Stimulated activated CD8-positive, alpha-beta memory T cell treated with anti-CD3 and anti-CD28 coated beads, Interleukin-4, amount 100 ng/mL, for 48 hours (primary cell): ENCODE data around the gene TRIM68.

Source experiments
- DNase-seq: peaks from one replicate; pipeline ENCODE4 v3.0.0-alpha.2; 2020

The TRIM68 gene

DNA sequence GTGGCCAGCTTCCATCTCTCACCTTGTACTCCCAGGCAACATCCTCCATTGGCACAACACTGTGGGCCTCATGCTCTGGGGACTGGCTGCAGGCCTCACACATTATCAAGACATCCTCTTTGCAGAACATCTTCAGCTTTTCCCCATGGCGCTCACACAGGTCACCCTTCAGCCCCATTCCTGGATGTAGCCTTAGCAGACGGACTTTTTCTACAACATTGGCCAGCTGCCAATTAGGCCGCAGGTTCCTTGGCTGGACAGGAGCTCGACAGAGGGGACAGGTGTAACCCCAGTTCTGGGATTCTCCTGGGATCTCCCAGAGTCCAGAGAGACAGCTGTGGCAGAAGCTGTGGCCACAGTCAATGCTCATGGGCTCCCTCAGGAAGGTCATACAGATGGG is 3.0 kb downstream of the TRIM68 start:
- no peak for DNase-seq

DNA sequence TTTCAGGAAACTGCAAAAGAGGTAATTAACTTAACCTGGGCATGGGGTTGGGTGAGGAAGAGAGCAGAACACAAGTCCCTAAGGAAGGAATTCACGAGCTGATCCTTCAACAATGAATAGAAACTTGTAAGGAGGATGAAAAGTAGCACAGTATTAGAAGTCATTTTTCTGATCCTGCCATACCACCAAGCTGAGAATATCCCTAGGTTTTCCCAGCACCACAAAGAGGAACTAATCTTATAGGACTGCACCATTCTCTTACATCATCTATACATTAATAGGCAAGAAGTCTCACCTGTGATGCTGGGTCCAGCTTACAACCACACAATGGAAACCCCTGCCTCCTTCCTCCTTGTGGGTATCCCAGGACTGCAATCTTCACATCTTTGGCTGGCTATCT is 14.3 kb downstream of the TRIM68 start, which contains the start of gene OR52I1:
Gene OR52I1 (plus strand): TSS at position 301 of the 400 bp plus-strand sequence. CDS start 0 bp downstream, at position 301.
- no peak for DNase-seq

DNA sequence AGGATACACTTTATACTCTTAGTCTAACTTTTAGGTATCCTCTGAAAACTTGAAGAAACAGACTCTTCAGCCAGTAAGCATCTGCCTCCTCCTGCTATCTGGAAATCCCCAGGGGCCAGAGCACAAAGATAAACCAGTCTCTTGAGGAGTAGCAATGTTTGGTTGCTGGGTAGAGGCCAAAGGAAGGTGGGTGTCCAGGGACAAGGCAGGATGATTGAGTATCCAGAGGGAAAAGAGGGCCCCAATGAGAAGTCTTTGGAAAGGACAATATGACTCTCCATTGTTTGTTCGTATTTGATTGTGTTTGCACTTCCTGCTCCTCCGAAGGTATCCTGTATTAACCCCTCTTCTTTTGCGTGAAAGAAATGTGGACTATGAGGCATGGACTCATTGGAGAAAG is 19.0 kb downstream of the TRIM68 start:
- DNase-seq, result no peak

DNA sequence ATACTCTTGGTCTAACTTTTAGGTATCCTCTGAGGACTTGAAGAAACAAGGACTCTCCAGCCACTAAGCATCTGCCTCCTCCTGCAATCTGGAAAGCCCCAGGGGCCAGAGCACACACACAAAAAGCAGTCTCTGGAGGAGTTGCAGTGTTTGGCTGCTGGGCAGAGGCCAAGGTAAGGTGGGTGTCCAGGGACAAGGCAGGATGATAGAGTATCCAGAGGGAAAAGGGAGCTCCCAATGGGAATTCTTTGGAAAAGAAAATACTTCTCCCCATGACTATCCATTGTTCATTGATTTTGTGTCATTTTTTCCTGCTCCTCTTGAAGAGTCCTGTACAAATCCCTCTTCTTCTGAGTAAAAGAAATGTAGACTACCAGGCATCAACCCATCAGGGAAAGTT is 26.6 kb downstream of the TRIM68 start, which contains the start of gene OR52I2:
Gene OR52I2 (plus strand): TSS at position 301 of the 400 bp plus-strand sequence.
- no peak for DNase-seq

DNA sequence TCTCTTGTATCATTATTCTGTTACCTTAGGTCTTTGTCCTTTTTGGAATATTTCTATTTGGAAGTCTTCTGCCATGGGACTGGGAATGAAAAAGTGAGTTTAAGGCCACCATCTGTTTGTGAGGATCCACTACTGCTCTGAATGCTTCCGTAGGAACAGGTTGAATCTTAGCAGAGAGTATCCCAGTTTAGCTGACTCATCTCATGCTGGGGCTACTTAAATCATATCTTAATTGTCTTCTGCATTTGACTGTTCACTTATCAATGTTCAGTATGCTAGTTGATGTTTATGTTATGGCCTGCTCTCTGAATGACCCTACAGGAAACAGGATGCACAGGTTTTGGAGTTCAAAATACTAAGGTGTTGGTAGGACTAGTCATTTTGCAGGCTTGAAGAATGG is 27.9 kb downstream of the TRIM68 start:
- no peak for DNase-seq

DNA sequence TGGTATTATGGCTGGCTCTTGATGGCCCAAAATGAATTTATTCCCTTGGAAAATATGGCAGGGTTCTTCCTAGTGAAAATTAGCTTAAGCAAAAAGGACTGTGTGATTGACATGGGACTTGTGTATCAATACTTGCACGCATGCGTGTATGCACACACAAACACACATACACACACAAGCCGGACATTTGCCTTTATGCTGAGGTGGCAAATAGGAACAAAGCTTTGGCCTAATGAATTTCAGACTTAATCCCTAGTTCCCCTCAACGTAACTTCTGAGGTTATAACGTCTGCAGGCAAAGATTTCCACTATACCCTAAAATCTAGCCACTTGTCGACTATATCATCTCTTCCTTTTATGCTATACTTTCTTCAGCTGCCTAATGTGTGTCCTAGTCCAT is 29.4 kb downstream of the TRIM68 start:
- no peak for DNase-seq

DNA sequence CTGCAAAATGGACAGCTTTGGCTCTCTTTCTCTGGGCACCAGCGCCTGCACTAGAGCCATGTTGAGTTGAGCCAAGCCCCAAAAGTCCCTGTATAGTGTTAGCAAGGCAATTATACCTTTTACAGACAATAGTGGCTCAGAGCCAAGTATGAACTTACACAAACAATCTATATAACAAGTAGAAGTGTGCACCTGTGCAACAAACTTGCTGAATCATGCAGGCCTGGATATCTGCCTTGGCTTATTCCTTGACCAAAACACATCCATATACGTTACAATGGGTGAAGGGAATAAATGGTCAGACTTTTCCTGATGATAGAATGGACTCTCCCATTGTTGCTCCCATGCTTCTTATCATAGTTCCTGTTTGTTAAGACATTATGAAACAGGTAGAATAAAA is 30.3 kb downstream of the TRIM68 start:
- DNase-seq, result no peak

DNA sequence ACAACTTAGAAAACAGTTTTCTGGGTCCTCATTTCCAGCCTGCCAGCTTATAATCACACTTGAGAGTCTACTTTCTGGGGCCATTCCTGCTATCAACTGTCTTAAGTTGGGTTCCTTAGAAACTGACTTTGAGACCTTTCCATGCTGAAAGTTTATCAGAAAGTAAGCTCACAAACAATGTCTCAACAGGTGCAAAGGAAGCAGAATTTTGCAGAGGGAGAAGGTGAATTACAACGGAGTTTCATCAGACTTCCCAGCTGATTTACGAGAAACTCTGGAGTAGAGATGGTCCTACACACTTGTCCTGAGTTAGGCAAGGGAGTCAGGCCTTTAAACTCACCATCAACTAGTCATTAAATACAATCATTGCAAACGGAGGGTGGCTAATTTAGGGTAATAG is 31.2 kb downstream of the TRIM68 start:
- DNase-seq, result no peak

DNA sequence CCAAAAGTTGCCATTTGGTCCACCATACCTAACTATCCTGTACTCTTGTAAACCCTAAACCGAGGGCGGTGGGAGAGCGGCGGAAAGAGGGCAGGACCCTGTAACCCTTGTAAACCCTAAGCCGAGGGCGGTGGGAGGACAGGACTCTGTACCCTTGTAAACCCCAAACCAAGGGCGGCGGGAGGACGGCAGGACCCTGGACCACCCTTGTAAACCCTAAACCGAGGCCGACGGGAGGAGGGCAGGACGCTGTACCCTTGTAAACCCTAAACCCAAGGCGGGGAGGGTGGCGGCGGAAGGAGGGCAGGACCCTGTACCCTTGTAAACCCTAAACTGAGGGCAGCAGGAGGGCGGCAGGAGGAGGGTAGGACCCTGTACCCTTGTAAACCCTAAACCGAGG is 39.0 kb downstream of the TRIM68 start:
- DNase-seq, result no peak

DNA sequence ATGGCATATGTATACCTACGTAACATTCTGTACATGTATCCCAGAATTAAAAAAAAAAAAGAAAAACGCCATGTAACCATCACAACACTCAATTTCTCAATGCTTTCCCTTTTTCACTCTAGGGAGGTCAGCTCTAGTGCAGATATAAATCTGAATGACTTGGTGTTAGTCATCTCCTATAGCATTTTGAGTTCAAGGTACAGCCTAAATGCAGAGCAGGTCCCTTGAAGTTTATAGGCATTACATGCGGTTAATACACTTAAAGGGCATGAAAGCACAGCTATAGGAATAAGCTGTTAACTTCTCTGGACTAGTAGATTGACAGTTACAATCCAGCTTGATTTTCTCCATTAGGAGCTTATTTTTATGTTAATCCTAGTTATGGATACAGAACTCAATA is 42.7 kb downstream of the TRIM68 start:
- DNase-seq, result no peak

DNA sequence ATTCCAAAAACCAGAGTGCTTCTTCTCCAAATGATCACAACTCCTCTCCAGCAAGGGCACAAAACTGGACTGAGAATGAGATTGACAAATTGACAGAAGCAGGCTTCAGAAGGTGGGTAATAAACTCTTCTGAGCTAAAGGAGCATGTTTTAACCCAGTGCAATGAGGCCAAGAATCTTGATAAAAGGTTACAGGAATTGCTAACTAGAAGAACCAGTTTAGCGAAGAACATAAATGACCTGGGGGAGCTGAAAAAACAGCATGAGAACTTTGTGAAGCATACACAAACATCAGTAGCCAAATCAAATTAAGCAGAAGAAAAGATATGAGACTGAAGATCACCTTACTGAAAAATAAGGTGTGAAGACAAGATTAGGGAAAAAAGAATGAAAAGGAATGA is 47.6 kb downstream of the TRIM68 start:
- no peak for DNase-seq

DNA sequence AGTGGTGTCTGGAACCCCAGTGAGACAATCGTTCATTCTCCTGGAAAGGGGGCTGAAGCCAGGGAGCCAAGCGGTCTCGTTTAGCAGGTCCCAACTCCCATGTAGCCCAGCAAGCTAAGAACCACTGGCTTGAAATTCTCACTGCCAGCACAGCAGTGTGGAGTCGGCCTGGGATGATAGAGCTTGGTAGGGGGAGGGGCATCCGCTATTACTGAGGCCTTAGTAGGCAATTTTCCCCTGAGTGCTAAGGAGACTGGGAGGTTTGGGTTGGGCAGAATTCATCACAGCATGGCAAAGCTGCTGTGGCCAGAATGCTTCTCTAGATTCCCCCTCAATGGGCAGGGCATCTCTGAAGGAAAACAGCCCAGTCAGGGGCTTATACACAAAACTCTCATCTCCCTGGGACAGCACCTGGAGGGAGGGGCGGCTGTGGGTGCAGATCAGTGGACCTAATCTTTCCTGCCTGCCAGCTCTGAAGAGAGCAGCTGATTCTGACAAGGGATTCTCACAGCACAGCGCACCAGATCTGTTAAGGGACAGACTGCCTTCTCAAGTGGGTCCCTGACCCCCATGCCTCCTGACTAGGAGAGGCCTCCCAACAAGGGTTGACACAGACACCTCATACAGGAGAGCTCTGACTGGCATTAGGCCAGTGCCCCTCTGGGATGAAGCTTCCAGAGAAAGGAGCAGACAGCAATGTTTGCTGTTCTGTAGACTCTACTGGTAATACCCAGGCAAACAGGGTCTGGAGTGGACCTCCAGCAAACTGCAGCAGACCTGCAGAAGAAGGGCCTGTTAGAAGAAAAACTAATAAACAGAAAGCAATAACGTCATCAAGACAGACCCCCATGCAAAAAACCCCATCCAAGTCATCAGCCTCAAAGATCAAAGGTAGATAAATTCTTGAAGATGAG is 48.2 kb downstream of the TRIM68 start:
- DNase-seq, result no peak

DNA sequence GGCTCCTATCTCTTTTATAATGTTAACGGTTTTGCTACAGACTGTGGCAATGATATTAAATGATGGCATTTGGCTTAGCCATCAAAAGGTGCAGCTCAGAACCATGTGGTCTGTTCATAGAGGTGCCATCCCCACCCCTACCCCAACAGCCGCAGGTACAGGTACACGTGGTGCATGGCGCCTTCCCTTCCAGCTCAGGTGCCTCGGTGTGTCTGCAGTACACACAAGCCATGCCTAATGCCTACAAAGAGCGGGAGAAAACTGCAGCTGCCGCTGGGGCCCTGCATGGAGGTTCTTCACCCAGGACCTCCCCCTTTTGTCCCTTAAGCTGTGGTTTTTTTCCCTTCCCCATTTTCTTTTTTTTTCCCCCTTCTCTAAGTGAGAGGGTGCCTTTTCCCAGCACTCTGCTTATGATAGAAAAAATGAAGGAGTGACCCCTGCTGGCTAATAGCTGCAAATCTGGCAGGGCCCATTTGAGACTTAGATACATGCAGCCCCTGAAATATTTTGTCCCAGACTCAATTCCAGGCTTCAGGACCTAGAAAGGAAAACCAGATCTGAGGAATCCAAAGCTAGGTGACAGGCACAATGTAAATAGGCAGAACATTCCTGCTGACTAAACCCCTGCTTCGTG is 56.6 kb downstream of the TRIM68 start:
- DNase-seq, result no peak
